Hematopoietic multipotent progenitor cell (in vitro differentiated cells): ENCODE results near the gene DNAJC5G. TPM values are rescaled to one million over a fixed set of nuclear protein-coding genes. Genes with fewer than 3 reads are reported as not detected.

Source experiments
- total RNA-seq: library from RNA; depleted of rRNA; stranded (reverse); fragments of >200 nt; gene quantifications from one replicate; pipeline ENCODE4 v1.2.3, GENCODE V29; 2012

Gene DNAJC5G
- total RNA-seq, 1 donor, result not detected

Other genes with a start within 250 kb of the DNAJC5G start
- 44.4 TPM for gene TMEM214, start 242.5 kb upstream of the DNAJC5G start, total RNA-seq
- gene AGBL5, start 223.8 kb upstream of the DNAJC5G start, total RNA-seq, result 38.0 TPM
- 397 TPM for gene OST4, start 203.8 kb upstream of the DNAJC5G start, total RNA-seq
- gene EMILIN1, start 196.8 kb upstream of the DNAJC5G start, total RNA-seq, result 31.2 TPM
- gene KHK, start 188.7 kb upstream of the DNAJC5G start, total RNA-seq, result 4.0 TPM
- gene CGREF1, start 156.3 kb upstream of the DNAJC5G start, total RNA-seq, result 9.2 TPM
- gene ABHD1, start 151.6 kb upstream of the DNAJC5G start, total RNA-seq, result 1.9 TPM
- 55.2 TPM for gene PREB, start 140.8 kb upstream of the DNAJC5G start, total RNA-seq
- gene PRR30, start 136.0 kb upstream of the DNAJC5G start, total RNA-seq, result under 0.01 TPM
- not detected for gene TCF23, start 126.4 kb upstream of the DNAJC5G start, total RNA-seq
- 131 TPM for gene ATRAID, start 63.4 kb upstream of the DNAJC5G start, total RNA-seq
- 60.1 TPM for gene SLC5A6, start 63.2 kb upstream of the DNAJC5G start, total RNA-seq
- 63.0 TPM for gene CAD, start 58.1 kb upstream of the DNAJC5G start, total RNA-seq
- under 0.01 TPM for gene SLC30A3, start 12.4 kb upstream of the DNAJC5G start, total RNA-seq
- gene TRIM54, start 7.0 kb downstream of the DNAJC5G start, total RNA-seq, result under 0.01 TPM
- gene UCN, start 33.0 kb downstream of the DNAJC5G start, total RNA-seq, result 2.2 TPM
- 85.4 TPM for gene MPV17, start 47.7 kb downstream of the DNAJC5G start, total RNA-seq
- gene GTF3C2, start 81.3 kb downstream of the DNAJC5G start, total RNA-seq, result 43.4 TPM
- 27.2 TPM for gene EIF2B4, start 94.9 kb downstream of the DNAJC5G start, total RNA-seq
- gene SNX17, start 95.2 kb downstream of the DNAJC5G start, total RNA-seq, result 130 TPM
- 17.0 TPM for gene ZNF513, start 105.3 kb downstream of the DNAJC5G start, total RNA-seq
- 66.2 TPM for gene PPM1G, start 134.2 kb downstream of the DNAJC5G start, total RNA-seq
- 49.8 TPM for gene NRBP1, start 153.2 kb downstream of the DNAJC5G start, total RNA-seq
- gene KRTCAP3, start 166.9 kb downstream of the DNAJC5G start, total RNA-seq, result 2.2 TPM
- 38.8 TPM for gene IFT172, start 214.3 kb downstream of the DNAJC5G start, total RNA-seq
- gene FNDC4, start 219.8 kb downstream of the DNAJC5G start, total RNA-seq, result 0.27 TPM
- under 0.01 TPM for gene GCKR, start 221.4 kb downstream of the DNAJC5G start, total RNA-seq